Measurements from ENCODE around the gene RPL10.

Gene RPL10

GRCh38 chrX:154433605-154434004 is 35.4 kb downstream of the RPL10 start:
- no peak for DNase-seq

- DNase-seq, result no peak
Measured at GRCh38 chrX:154434394-154435168, 36.4 kb downstream of the RPL10 start.

GRCh38 chrX:154435171-154435733 is 37.1 kb downstream of the RPL10 start:
- no peak for DNase-seq

- DNase-seq, result peak; percentile 50
Measured at GRCh38 chrX:154436374-154436982, 38.3 kb downstream of the RPL10 start.

GRCh38 chrX:154436983-154437752 is 39.0 kb downstream of the RPL10 start, which contains the start of gene GDI1:
Gene GDI1, plus strand, starts transcription at chrX:154437154. Its CDS starts 101 bp downstream, at chrX:154437255.
- peak; percentile 56 for DNase-seq

GRCh38 chrX:154437971-154438893 is 40.1 kb downstream of the RPL10 start:
- DNase-seq, result no peak

GRCh38 chrX:154439841-154440240 is 41.7 kb downstream of the RPL10 start:
- no peak for DNase-seq

GRCh38 chrX:154440623-154441357 is 42.6 kb downstream of the RPL10 start:
- no peak for DNase-seq

GRCh38 chrX:154441564-154441963 is 43.4 kb downstream of the RPL10 start:
- no peak for DNase-seq

GRCh38 chrX:154441984-154442707 is 44.0 kb downstream of the RPL10 start:
- DNase-seq, result no peak

- DNase-seq, result no peak
Measured at GRCh38 chrX:154443479-154443910, 45.3 kb downstream of the RPL10 start.

GRCh38 chrX:154443992-154444754 is 46.0 kb downstream of the RPL10 start, which contains the start of gene FAM50A:
Gene FAM50A, plus strand, starts transcription at chrX:154444141. Its CDS starts 95 bp downstream, at chrX:154444236.
- DNase-seq, result peak; percentile 70

- no peak for DNase-seq
Measured at GRCh38 chrX:154444755-154445246, 46.6 kb downstream of the RPL10 start.

- DNase-seq, result no peak
Measured at GRCh38 chrX:154445776-154446175, 47.6 kb downstream of the RPL10 start.

GRCh38 chrX:154446430-154446829 is 48.3 kb downstream of the RPL10 start:
- DNase-seq, result no peak

- DNase-seq, result no peak
Measured at GRCh38 chrX:154448484-154448883, 50.3 kb downstream of the RPL10 start.

GRCh38 chrX:154449618-154450017 is 51.4 kb downstream of the RPL10 start:
- no peak for DNase-seq

GRCh38 chrX:154450312-154450711 is 52.1 kb downstream of the RPL10 start:
- no peak for DNase-seq
